HUES48 (cell line): ENCODE data around the gene NGEF.

Source experiments
- H3K27ac ChIP-seq: one replicate; pipeline ENCODE4 v1.7.0; 2013; ENCODE audit warnings: low read depth, low read length, inconsistent platforms
- H3K27me3 ChIP-seq: 2 replicates; pipeline ENCODE4 v1.6.1; 2013; ENCODE audit warnings: mild to moderate bottlenecking, low read length; ENCODE audit not compliant: control insufficient read depth, insufficient read depth
- H3K36me3 ChIP-seq: 2 replicates; pipeline ENCODE4 v1.6.1; 2013; ENCODE audit warnings: low read length; ENCODE audit not compliant: control insufficient read depth, insufficient read depth
- H3K4me1 ChIP-seq: 2 replicates; pipeline ENCODE4 v1.6.1; 2013; ENCODE audit warnings: mild to moderate bottlenecking, low read length; ENCODE audit not compliant: control insufficient read depth, insufficient read depth
- H3K4me3 ChIP-seq: 2 replicates; pipeline ENCODE4 v1.5.1; 2013; ENCODE audit warnings: mild to moderate bottlenecking, low read depth, low read length
- H3K9ac ChIP-seq: 2 replicates; pipeline ENCODE4 v1.6.1; 2013; ENCODE audit warnings: mild to moderate bottlenecking, low read depth, low read length, moderate library complexity
- H3K9me3 ChIP-seq: 2 replicates; pipeline ENCODE4 v1.6.1; 2013; ENCODE audit warnings: low read length; ENCODE audit not compliant: control insufficient read depth, insufficient read depth

The NGEF gene

GRCh38 chr2:232892221-232892620, 120.8 kb downstream of the NGEF start:
- Histone ChIP-seq H3K36me3 (no peaks in the 10 kb centered on the region), H3K9me3 (no peaks in the 10 kb centered on the region), H3K4me3 (no peak overlapping the region), H3K9ac (no peak overlapping the region), H3K27ac (no peak overlapping the region), H3K27me3 (no peaks in the 10 kb centered on the region), H3K4me1 (peaks cover 12% of the 10 kb centered on the region)

GRCh38 chr2:232891621-232892071, 121.4 kb downstream of the NGEF start:
- H3K4me3 ChIP-seq, result no peak overlapping the region
- H3K9me3 ChIP-seq, result no peaks in the 10 kb centered on the region
- no peak overlapping the region for H3K9ac ChIP-seq
- H3K27me3 ChIP-seq, result no peaks in the 10 kb centered on the region
- H3K27ac ChIP-seq, result no peak overlapping the region
- H3K36me3 ChIP-seq, result no peaks in the 10 kb centered on the region
- peaks cover 12% of the 10 kb centered on the region for H3K4me1 ChIP-seq

GRCh38 chr2:232890896-232891601, 122.0 kb downstream of the NGEF start:
- no peak overlapping the region for H3K4me3 ChIP-seq
- no peaks in the 10 kb centered on the region for H3K27me3 ChIP-seq
- no peak overlapping the region for H3K9ac ChIP-seq
- no peaks in the 10 kb centered on the region for H3K9me3 ChIP-seq
- H3K4me1 ChIP-seq, result peaks cover 12% of the 10 kb centered on the region
- H3K27ac ChIP-seq, result no peak overlapping the region
- H3K36me3 ChIP-seq, result no peaks in the 10 kb centered on the region

GRCh38 chr2:232890536-232890895, 122.5 kb downstream of the NGEF start:
- Histone ChIP-seq H3K4me1 (peaks cover 12% of the 10 kb centered on the region), H3K4me3 (no peak overlapping the region), H3K27ac (no peak overlapping the region), H3K36me3 (no peaks in the 10 kb centered on the region), H3K9ac (no peak overlapping the region), H3K27me3 (no peaks in the 10 kb centered on the region), H3K9me3 (no peaks in the 10 kb centered on the region)

- H3K4me3 ChIP-seq, result no peak overlapping the region
- H3K27ac ChIP-seq, result no peak overlapping the region
- H3K9ac ChIP-seq, result no peak overlapping the region
- no peaks in the 10 kb centered on the region for H3K27me3 ChIP-seq
- H3K9me3 ChIP-seq, result no peaks in the 10 kb centered on the region
- H3K36me3 ChIP-seq, result no peaks in the 10 kb centered on the region
- H3K4me1 ChIP-seq, result peaks cover 12% of the 10 kb centered on the region
Observed at GRCh38 chr2:232889876-232890401, 123.1 kb downstream of the NGEF start.

- H3K36me3 ChIP-seq, result no peaks in the 10 kb centered on the region
- no peaks in the 10 kb centered on the region for H3K27me3 ChIP-seq
- H3K4me3 ChIP-seq, result no peak overlapping the region
- peaks cover 12% of the 10 kb centered on the region for H3K4me1 ChIP-seq
- H3K27ac ChIP-seq, result no peak overlapping the region
- H3K9me3 ChIP-seq, result no peaks in the 10 kb centered on the region
- no peak overlapping the region for H3K9ac ChIP-seq
Observed at GRCh38 chr2:232888839-232889529, 124.1 kb downstream of the NGEF start.

- H3K27ac ChIP-seq, result no peak overlapping the region
- H3K4me3 ChIP-seq, result no peak overlapping the region
- no peaks in the 10 kb centered on the region for H3K9me3 ChIP-seq
Observed at GRCh38 chr2:232888099-232888836, 124.8 kb downstream of the NGEF start.

GRCh38 chr2:232887171-232887850, 125.7 kb downstream of the NGEF start:
- Histone ChIP-seq H3K9ac (no peak overlapping the region), H3K27ac (no peak overlapping the region), H3K9me3 (no peaks in the 10 kb centered on the region), H3K4me1 (peaks cover 12% of the 10 kb centered on the region), H3K27me3 (no peaks in the 10 kb centered on the region), H3K36me3 (no peaks in the 10 kb centered on the region), H3K4me3 (no peak overlapping the region)

More at GRCh38 chr2:232888099-232888836, 124.8 kb downstream of the NGEF start:
- no peaks in the 10 kb centered on the region for H3K27me3 ChIP-seq
- H3K4me1 ChIP-seq, result peaks cover 12% of the 10 kb centered on the region
- no peaks in the 10 kb centered on the region for H3K36me3 ChIP-seq
- H3K9ac ChIP-seq, result no peak overlapping the region

GRCh38 chr2:232886632-232887031, 126.4 kb downstream of the NGEF start:
- H3K9ac ChIP-seq, result no peak overlapping the region
- H3K4me1 ChIP-seq, result peaks cover 11% of the 10 kb centered on the region
- no peaks in the 10 kb centered on the region for H3K36me3 ChIP-seq
- H3K27ac ChIP-seq, result no peak overlapping the region
- H3K4me3 ChIP-seq, result no peak overlapping the region
- no peaks in the 10 kb centered on the region for H3K27me3 ChIP-seq
- H3K9me3 ChIP-seq, result no peaks in the 10 kb centered on the region

GRCh38 chr2:232886176-232886575, 126.9 kb downstream of the NGEF start:
- no peaks in the 10 kb centered on the region for H3K27me3 ChIP-seq
- peaks cover 7% of the 10 kb centered on the region for H3K4me1 ChIP-seq
- no peak overlapping the region for H3K9ac ChIP-seq
- no peak overlapping the region for H3K27ac ChIP-seq
- no peaks in the 10 kb centered on the region for H3K36me3 ChIP-seq
- no peaks in the 10 kb centered on the region for H3K9me3 ChIP-seq
- no peak overlapping the region for H3K4me3 ChIP-seq
